IPS DF 4.7 (cell line): ENCODE measurements around the gene TSPAN15.
A peak's percentile ranks its signal among the peaks of the same experiment; 100 is the strongest.
"Not testable (repeated sequence)": the region's sequence is repeated elsewhere in the genome, so short reads cannot be mapped to it uniquely, and the experiment has no call there.

Source experiments
- DNase-seq: peaks from one replicate; pipeline ENCODE4 v3.0.0-alpha.2; 2013; ENCODE audit warnings: low spot score; ENCODE audit errors: extremely low read depth

TSPAN15 gene

GRCh38 chr10:69500864-69501468 is 49.7 kb downstream of the TSPAN15 start:
- no peak for DNase-seq

GRCh38 chr10:69501657-69502056 is 50.4 kb downstream of the TSPAN15 start:
- DNase-seq, result no peak

- no peak for DNase-seq
These were observed 51.3 kb downstream of the TSPAN15 start for GRCh38 chr10:69502589-69502988.

- no peak for DNase-seq
These were observed 52.0 kb downstream of the TSPAN15 start for GRCh38 chr10:69503001-69503895.

GRCh38 chr10:69503896-69504265 is 52.6 kb downstream of the TSPAN15 start:
- DNase-seq, result no peak

GRCh38 chr10:69504576-69505250 is 53.4 kb downstream of the TSPAN15 start:
- no peak for DNase-seq

GRCh38 chr10:69505636-69506318 is 54.5 kb downstream of the TSPAN15 start:
- no peak for DNase-seq

- DNase-seq, result no peak
These were observed 55.2 kb downstream of the TSPAN15 start for GRCh38 chr10:69506487-69506833.

GRCh38 chr10:69506834-69507713 is 55.8 kb downstream of the TSPAN15 start:
- DNase-seq, result no peak

- no peak for DNase-seq
These were observed 57.6 kb downstream of the TSPAN15 start for GRCh38 chr10:69508738-69509340.

- DNase-seq, result no peak
These were observed 61.6 kb downstream of the TSPAN15 start for GRCh38 chr10:69512901-69513300.

- no peak for DNase-seq
These were observed 62.4 kb downstream of the TSPAN15 start for GRCh38 chr10:69513617-69514016.

GRCh38 chr10:69515699-69516259 is 64.5 kb downstream of the TSPAN15 start:
- peak; percentile 38 for DNase-seq

GRCh38 chr10:69516316-69516715 is 65.1 kb downstream of the TSPAN15 start:
- peak; percentile 38 for DNase-seq

GRCh38 chr10:69516796-69517195 is 65.5 kb downstream of the TSPAN15 start:
- no peak for DNase-seq

GRCh38 chr10:69517271-69517848 is 66.1 kb downstream of the TSPAN15 start:
- no peak for DNase-seq

GRCh38 chr10:69527961-69528360 is 76.7 kb downstream of the TSPAN15 start:
- no peak for DNase-seq

- no peak for DNase-seq
These were observed 82.4 kb downstream of the TSPAN15 start for GRCh38 chr10:69533658-69534057.

- DNase-seq, result not testable (repeated sequence)
These were observed 85.3 kb downstream of the TSPAN15 start for GRCh38 chr10:69536521-69536920.

GRCh38 chr10:69537449-69537848 is 86.2 kb downstream of the TSPAN15 start:
- DNase-seq, result no peak
